KOPT-K1 (cell line): ENCODE data around the gene SLC41A2.
"Not testable (repeated sequence)": the region's sequence is repeated elsewhere in the genome, so short reads cannot be mapped to it uniquely, and the experiment has no call there.

ENCODE experiments used
- H3K27ac ChIP-seq: fragments of 200-600 bp; sonication (generic); 2 replicates; pipeline ENCODE4 v1.5.1; 2016; ENCODE audit warnings: antibody characterized with exemption, mild to moderate bottlenecking, low read depth, low read length; ENCODE audit not compliant: poor library complexity, severe bottlenecking
- H3K36me3 ChIP-seq: fragments of 200-600 bp; sonication (generic); 2 replicates; pipeline ENCODE4 v1.5.1; 2017; ENCODE audit warnings: antibody characterized with exemption, mild to moderate bottlenecking, low read length, moderate library complexity; ENCODE audit not compliant: insufficient read depth
- H3K9me3 ChIP-seq: fragments of 200-600 bp; sonication (generic); 2 replicates; pipeline ENCODE4 v1.5.1; 2017; ENCODE audit warnings: antibody characterized with exemption, low read length, mild to moderate bottlenecking; ENCODE audit not compliant: insufficient read depth, poor library complexity, severe bottlenecking

The SLC41A2 gene

GRCh38 chr12:104952816-104953215, 5.3 kb downstream of the SLC41A2 start:
- H3K36me3 ChIP-seq = no peaks in the 10 kb centered on the region
- H3K9me3 ChIP-seq = no peaks in the 10 kb centered on the region
- H3K27ac ChIP-seq = no peak overlapping the region

GRCh38 chr12:104951759-104952509, 6.2 kb downstream of the SLC41A2 start:
- Histone ChIP-seq H3K27ac (no peak overlapping the region), H3K9me3 (no peaks in the 10 kb centered on the region), H3K36me3 (no peaks in the 10 kb centered on the region)

- H3K36me3 ChIP-seq, H3K27ac ChIP-seq, H3K9me3 ChIP-seq: not testable (repeated sequence)
These were observed 9.4 kb downstream of the SLC41A2 start for GRCh38 chr12:104948716-104949115.

- H3K36me3 ChIP-seq = no peaks in the 10 kb centered on the region
- peaks cover 12% of the 10 kb centered on the region for H3K9me3 ChIP-seq
These were observed 13.8 kb downstream of the SLC41A2 start for GRCh38 chr12:104944252-104944651.

GRCh38 chr12:104943401-104943800, 14.7 kb downstream of the SLC41A2 start:
- not testable (repeated sequence) for H3K36me3 ChIP-seq, H3K27ac ChIP-seq
- peaks cover 12% of the 10 kb centered on the region for H3K9me3 ChIP-seq

More at GRCh38 chr12:104944252-104944651, 13.8 kb downstream of the SLC41A2 start:
- H3K27ac ChIP-seq = no peak overlapping the region

- Histone ChIP-seq H3K36me3 (no peaks in the 10 kb centered on the region), H3K27ac (no peak overlapping the region), H3K9me3 (peaks cover 12% of the 10 kb centered on the region)
These were observed 16.0 kb downstream of the SLC41A2 start for GRCh38 chr12:104942075-104942474.

- Histone ChIP-seq H3K36me3 (no peaks in the 10 kb centered on the region), H3K9me3 (peaks cover 12% of the 10 kb centered on the region), H3K27ac (no peak overlapping the region)
These were observed 16.6 kb downstream of the SLC41A2 start for GRCh38 chr12:104941454-104941853.

- Histone ChIP-seq H3K9me3 (peaks cover 10% of the 10 kb centered on the region), H3K36me3 (no peaks in the 10 kb centered on the region), H3K27ac (no peak overlapping the region)
These were observed 19.0 kb downstream of the SLC41A2 start for GRCh38 chr12:104939089-104939488.

GRCh38 chr12:104938371-104938770, 19.7 kb downstream of the SLC41A2 start:
- Histone ChIP-seq H3K36me3 (no peaks in the 10 kb centered on the region), H3K27ac (no peak overlapping the region), H3K9me3 (peaks cover 3% of the 10 kb centered on the region)

GRCh38 chr12:104935886-104936285, 22.2 kb downstream of the SLC41A2 start:
- Histone ChIP-seq H3K27ac (no peak overlapping the region), H3K36me3 (no peaks in the 10 kb centered on the region), H3K9me3 (no peaks in the 10 kb centered on the region)

- Histone ChIP-seq H3K9me3 (no peaks in the 10 kb centered on the region), H3K27ac (no peak overlapping the region), H3K36me3 (no peaks in the 10 kb centered on the region)
These were observed 24.3 kb downstream of the SLC41A2 start for GRCh38 chr12:104933778-104934177.

GRCh38 chr12:104933128-104933527, 25.0 kb downstream of the SLC41A2 start:
- H3K9me3 ChIP-seq = no peaks in the 10 kb centered on the region
- no peaks in the 10 kb centered on the region for H3K36me3 ChIP-seq
- no peak overlapping the region for H3K27ac ChIP-seq

GRCh38 chr12:104930388-104931326, 27.4 kb downstream of the SLC41A2 start:
- Histone ChIP-seq H3K9me3 (no peaks in the 10 kb centered on the region), H3K27ac (no peak overlapping the region), H3K36me3 (no peaks in the 10 kb centered on the region)

GRCh38 chr12:104929977-104930376, 28.1 kb downstream of the SLC41A2 start:
- Histone ChIP-seq H3K27ac (no peak overlapping the region), H3K9me3 (no peaks in the 10 kb centered on the region), H3K36me3 (no peaks in the 10 kb centered on the region)

GRCh38 chr12:104929368-104929767, 28.7 kb downstream of the SLC41A2 start:
- H3K27ac ChIP-seq = no peak overlapping the region
- H3K9me3 ChIP-seq = no peaks in the 10 kb centered on the region
- no peaks in the 10 kb centered on the region for H3K36me3 ChIP-seq
